ENCODE measurements around the gene ARPC4. TPM values are rescaled to one million over a fixed set of nuclear protein-coding genes. Genes with fewer than 3 reads are reported as not detected.
A peak's percentile ranks its signal among the peaks of the same experiment; 100 is the strongest.

The ARPC4 gene
- total RNA-seq, 2 donors from 2014 or later, result 196 to 204 TPM

DNA sequence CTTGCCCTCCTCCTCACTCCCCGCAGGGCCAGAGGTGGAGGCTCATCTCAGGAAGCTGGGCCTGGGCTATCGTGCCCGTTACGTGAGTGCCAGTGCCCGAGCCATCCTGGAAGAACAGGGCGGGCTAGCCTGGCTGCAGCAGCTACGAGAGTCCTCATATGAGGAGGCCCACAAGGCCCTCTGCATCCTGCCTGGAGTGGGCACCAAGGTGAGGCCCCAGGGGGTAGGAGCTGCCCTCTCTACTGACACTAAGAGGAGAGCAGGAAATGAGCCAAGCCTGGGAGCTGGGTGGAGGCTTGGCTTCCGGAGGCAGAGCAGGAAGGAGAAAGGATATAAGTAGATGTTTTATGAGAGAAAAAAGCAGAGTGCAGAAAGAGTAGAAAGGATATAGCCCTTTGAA, 38.2 kb upstream of the ARPC4 start:
- H3K36me3 ChIP-seq, result peaks cover 27% of the 10 kb centered on the region
- H3K27me3 ChIP-seq (replicated peaks; ENCODE audit: insufficient read depth), result no peaks in the 10 kb centered on the region
- H3K4me3 ChIP-seq, result no peak overlapping the region
- ATAC-seq (ENCODE audit: insufficient number of reproducible peaks, low FRiP score, low read depth) (no peak), DNase-seq (ENCODE audit: low spot score) (no peak)
- H3K4me1 ChIP-seq (ENCODE audit: control insufficient read depth in 1 of 2, low read depth in 2 of 2), result peaks cover 0 to 22% of the 10 kb centered on the region in 2 donors
- TF ChIP-seq, protein P1, sequence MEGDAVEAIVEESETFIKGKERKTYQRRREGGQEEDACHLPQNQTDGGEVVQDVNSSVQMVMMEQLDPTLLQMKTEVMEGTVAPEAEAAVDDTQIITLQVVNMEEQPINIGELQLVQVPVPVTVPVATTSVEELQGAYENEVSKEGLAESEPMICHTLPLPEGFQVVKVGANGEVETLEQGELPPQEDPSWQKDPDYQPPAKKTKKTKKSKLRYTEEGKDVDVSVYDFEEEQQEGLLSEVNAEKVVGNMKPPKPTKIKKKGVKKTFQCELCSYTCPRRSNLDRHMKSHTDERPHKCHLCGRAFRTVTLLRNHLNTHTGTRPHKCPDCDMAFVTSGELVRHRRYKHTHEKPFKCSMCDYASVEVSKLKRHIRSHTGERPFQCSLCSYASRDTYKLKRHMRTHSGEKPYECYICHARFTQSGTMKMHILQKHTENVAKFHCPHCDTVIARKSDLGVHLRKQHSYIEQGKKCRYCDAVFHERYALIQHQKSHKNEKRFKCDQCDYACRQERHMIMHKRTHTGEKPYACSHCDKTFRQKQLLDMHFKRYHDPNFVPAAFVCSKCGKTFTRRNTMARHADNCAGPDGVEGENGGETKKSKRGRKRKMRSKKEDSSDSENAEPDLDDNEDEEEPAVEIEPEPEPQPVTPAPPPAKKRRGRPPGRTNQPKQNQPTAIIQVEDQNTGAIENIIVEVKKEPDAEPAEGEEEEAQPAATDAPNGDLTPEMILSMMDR (IDR thresholded peaks at IDR 0.05), result no peak
- H3K27ac ChIP-seq, result peak overlapping the region in 1 of 2 donors; percentile 14
- H3K9me3 ChIP-seq, result no peaks in the 10 kb centered on the region

DNA sequence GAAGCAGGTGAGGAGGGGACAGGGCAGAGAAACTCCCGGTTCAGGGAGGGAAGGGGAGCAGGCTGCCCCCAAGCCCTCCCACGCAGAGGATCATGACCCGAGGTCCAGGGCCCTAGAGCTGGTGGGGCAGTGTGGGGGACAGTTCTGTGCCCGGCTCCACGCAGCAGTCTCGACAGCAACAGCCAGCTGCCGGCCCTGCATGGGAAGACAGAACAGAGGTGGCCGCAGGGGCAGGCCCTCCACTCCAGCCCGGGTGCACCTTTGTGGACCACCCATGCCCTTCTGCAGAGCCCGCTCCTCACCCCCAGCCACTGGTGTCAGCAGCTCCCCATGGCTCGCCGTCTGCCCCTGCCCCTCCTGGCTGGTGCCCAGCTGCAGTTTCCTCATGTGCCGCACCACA, 35.5 kb upstream of the ARPC4 start:
- no peak overlapping the region for H3K4me3 ChIP-seq
- no peak for ATAC-seq (ENCODE audit: insufficient number of reproducible peaks, low FRiP score, low read depth)
- no peaks in the 10 kb centered on the region for H3K27me3 ChIP-seq (replicated peaks; ENCODE audit: insufficient read depth)
- H3K9me3 ChIP-seq, result no peaks in the 10 kb centered on the region
- TF ChIP-seq, protein P1 (IDR thresholded peaks at IDR 0.05), result no peak
- no peak for DNase-seq (ENCODE audit: low spot score)
- peaks cover 36% of the 10 kb centered on the region for H3K36me3 ChIP-seq
- no peak overlapping the region for H3K27ac ChIP-seq
- H3K4me1 ChIP-seq (ENCODE audit: control insufficient read depth in 1 of 2, low read depth in 2 of 2), result peaks cover 0 to 4% of the 10 kb centered on the region in 2 donors

DNA sequence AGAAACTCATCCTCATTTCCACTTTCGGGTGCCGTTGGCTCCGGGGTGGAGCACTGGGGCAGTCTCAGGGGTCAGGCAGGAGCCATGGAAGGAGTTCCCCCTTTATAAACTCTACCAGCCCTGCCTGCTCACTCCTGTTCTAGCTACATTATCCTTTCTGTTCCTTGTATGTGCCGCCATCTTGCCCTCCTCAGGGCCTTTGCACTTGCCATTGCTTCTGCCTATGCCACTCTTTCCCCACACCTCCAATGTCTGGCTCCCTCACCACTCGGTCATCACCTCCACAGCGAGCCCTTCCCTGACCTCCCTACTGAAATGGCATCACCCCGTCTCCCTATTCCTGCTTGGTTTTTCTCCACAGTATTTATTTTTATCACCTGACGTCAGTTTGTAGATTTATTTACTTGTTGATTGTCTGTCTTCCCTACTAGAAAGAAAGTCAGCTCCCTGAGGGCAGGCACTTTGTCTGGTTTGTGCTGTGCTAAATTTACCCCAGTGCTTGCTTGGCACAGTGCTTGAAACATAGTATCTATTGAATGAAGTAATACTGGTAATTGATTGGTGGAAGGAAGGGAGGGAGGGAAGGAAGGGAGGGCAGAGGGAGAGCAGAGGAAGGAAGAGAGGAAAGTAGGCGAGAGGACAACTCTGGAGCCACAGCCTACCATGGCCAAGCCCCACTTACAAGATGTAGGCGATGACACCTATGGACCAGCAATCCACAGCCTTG, 31.9 kb upstream of the ARPC4 start:
- H3K27ac ChIP-seq, result no peak overlapping the region
- no peak overlapping the region for H3K4me3 ChIP-seq
- no peaks in the 10 kb centered on the region for H3K9me3 ChIP-seq
- ATAC-seq (ENCODE audit: insufficient number of reproducible peaks, low FRiP score, low read depth), result no peak
- H3K36me3 ChIP-seq, result peaks cover 39% of the 10 kb centered on the region
- no peaks in the 10 kb centered on the region for H3K27me3 ChIP-seq (replicated peaks; ENCODE audit: insufficient read depth)
- TF ChIP-seq, protein P1 (IDR thresholded peaks at IDR 0.05), result no peak
- H3K4me1 ChIP-seq (ENCODE audit: control insufficient read depth in 1 of 2, low read depth in 2 of 2), result no peaks in the 10 kb centered on the region
- no peak for DNase-seq (ENCODE audit: low spot score)

DNA sequence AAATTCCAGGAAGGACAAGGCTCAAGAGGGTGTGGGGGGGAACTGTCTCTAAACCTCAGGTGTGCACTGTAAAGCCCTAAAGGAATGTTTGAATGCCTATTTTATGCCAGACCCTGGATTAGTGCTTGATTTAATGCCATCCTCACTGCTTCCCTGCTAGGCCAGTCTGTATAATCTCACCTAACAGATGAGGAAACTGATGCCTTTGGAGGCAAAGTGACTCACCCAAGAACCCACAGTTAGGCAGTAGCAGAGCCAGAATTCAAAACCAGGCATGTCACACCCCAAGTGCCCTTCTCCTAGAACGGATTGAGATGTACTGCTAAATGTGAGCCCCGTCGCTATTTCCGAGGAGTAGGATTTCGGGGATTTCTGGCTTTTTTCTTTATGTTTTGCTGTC, 31.0 kb upstream of the ARPC4 start:
- Histone ChIP-seq H3K27me3 (replicated peaks; ENCODE audit: insufficient read depth) (no peaks in the 10 kb centered on the region), H3K4me3 (no peak overlapping the region), H3K4me1 (ENCODE audit: control insufficient read depth in 1 of 2, low read depth in 2 of 2) (peaks cover under 1 to 1% of the 10 kb centered on the region in 2 donors), H3K27ac (no peak overlapping the region), H3K36me3 (peaks cover 31% of the 10 kb centered on the region), H3K9me3 (no peaks in the 10 kb centered on the region)
- DNase-seq (ENCODE audit: low spot score) (no peak), ATAC-seq (ENCODE audit: insufficient number of reproducible peaks, low FRiP score, low read depth) (no peak)
- TF ChIP-seq, protein P1 (IDR thresholded peaks at IDR 0.05), result no peak

DNA sequence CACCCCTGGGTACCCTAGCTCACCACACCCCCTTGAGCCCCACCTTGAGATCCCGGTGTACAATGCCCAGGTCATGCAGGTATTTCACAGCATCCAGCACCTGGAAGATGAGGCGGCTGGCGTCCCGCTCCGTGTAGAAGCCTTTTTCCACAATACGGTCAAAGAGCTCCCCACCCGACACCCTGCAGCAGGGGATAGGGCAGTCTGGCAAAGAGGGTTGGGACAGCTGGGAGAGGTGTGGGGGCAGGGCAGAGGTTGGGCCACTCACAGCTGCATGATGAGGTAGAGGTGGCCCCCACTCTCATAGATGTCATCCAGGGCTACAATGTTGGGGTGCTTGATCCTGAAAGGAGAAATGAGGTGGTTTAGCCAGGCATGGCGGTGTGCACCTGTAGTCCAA, 30.0 kb upstream of the ARPC4 start:
- Histone ChIP-seq H3K27me3 (replicated peaks; ENCODE audit: insufficient read depth) (no peaks in the 10 kb centered on the region), H3K4me1 (ENCODE audit: control insufficient read depth in 1 of 2, low read depth in 2 of 2) (peaks cover 10% of the 10 kb centered on the region in 2 donors), H3K36me3 (peaks cover 23% of the 10 kb centered on the region), H3K9me3 (no peaks in the 10 kb centered on the region), H3K27ac (no peak overlapping the region), H3K4me3 (no peak overlapping the region)
- TF ChIP-seq, protein P1 (IDR thresholded peaks at IDR 0.05), result no peak
- no peak for ATAC-seq (ENCODE audit: insufficient number of reproducible peaks, low FRiP score, low read depth)
- DNase-seq (ENCODE audit: low spot score), result no peak
